GM13977 (cell line): ENCODE data around the gene PLXNA2.

Experiments used
- DNase-seq: peaks from one replicate; pipeline ENCODE4 v3.0.0; 2012; ENCODE audit warnings: low spot score
- CTCF ChIP-seq: IDR thresholded peaks from 2 replicates; pipeline ENCODE4 v1.5.1; 2012; ENCODE audit warnings: mild to moderate bottlenecking, control low read depth; ENCODE audit not compliant: insufficient read depth; ENCODE audit errors: extremely low read depth, missing control alignments
- in situ Hi-C: fragments of 300-500 bp; cut with MboI; formaldehyde crosslinking; loops from one replicate; pipeline ENCODE4 v1.12.0; 2022; ENCODE audit warnings: low sequenced_read_pairs, low pct_unique_long_range_greater_than_20kb, mixed read lengths, inconsistent platforms; ENCODE audit not compliant: unreplicated experiment

The PLXNA2 gene

GRCh38 chr1:208288495-208288894 is 44.3 kb upstream of the PLXNA2 start:
- TF ChIP-seq CTCF: no peak
- in situ Hi-C loops: no loop called here
- no peak for DNase-seq

- no peak for DNase-seq
- in situ Hi-C loops: no loop called here
- no peak for TF ChIP-seq CTCF
These were observed 36.7 kb upstream of the PLXNA2 start for GRCh38 chr1:208280681-208281450.

- DNase-seq: no peak
- in situ Hi-C loops: no loop called here
- no peak for TF ChIP-seq CTCF
These were observed 35.8 kb upstream of the PLXNA2 start for GRCh38 chr1:208279826-208280588.

GRCh38 chr1:208278638-208279037 is 34.5 kb upstream of the PLXNA2 start:
- TF ChIP-seq CTCF: no peak

GRCh38 chr1:208276757-208277435 is 32.7 kb upstream of the PLXNA2 start:
- in situ Hi-C loops: no loop called here
- no peak for TF ChIP-seq CTCF
- DNase-seq: no peak

More at GRCh38 chr1:208278638-208279037, 34.5 kb upstream of the PLXNA2 start:
- in situ Hi-C loops: no loop called here
- no peak for DNase-seq

- no peak for TF ChIP-seq CTCF
- in situ Hi-C loops: no loop called here
- DNase-seq: no peak
These were observed 30.9 kb upstream of the PLXNA2 start for GRCh38 chr1:208275083-208275482.
